ENCODE results near the gene NPHP4. TPM values are rescaled to one million over a fixed set of nuclear protein-coding genes. Genes with fewer than 3 reads are reported as not detected.

The NPHP4 gene
- polyA plus RNA-seq, 2 of the 4 experiments (the other 2 are of a cell fraction): 2.9 to 5.1 TPM

DNA sequence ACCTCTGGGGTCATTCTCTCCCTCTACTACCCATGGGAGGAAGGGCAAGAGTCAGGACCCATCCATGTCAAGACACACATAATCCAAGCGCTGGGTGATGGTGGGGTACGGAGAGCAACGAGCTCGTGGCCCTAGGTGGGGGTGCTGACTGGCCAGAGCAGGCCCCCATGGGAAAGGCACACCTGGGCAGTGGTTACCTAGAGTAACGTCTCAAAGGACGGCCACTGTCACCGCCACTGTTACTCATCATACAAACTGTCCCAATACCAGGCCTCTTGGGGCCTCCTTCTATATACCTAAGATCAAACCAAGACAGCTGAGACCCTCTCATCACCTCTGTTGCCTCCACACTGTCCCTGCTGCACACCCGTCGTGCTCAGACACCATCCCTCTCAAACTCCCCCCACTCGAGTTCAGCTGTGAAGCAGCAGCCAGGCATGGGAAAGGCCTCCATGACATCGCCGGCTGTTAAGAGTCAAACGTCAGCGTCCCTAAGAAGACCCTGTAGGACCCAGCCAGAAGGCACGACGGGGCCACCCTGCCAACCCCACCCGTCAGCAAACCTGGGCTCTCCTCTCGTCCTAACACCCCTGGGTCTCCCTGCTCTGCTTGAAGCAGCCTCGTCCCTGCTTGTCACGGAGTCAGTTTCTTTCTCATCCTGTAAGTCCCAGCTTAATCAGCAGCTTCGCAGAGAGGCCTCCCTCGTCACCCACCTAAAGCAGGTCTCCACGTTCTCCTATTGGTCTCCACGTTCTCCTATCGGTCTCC lies 15.3 kb downstream of the NPHP4 start:
- no peaks in the 10 kb centered on the region for H3K9me3 ChIP-seq
- ChIA-PET CTCF (interaction anchor here (1.3 to 3.1 kb wide), 2 partner anchors 293 to 467 kb away, joined by 3 to 22 read pairs; no protein-coding TSS in a partner anchor), POLR2A (no interaction called here)

DNA sequence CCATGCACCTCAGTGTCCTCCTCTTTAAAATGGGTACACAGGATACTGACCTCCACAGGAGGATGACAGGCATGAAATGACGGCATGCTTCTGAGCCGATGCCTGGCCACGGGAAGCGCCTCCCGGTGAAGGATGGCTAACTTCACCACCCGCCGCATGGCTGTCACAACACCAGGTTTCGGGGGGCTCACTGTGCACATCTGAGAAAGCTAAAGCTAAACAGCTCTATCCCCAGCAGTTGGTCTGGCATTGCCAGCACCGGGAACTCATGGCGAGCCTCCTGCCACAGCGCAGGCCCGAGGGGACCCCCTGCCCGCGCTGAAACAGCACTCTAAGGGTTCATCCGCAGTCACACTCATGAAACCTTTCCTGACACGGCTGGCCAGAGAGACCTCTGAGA lies 16.0 kb downstream of the NPHP4 start:
- no peak overlapping the region for H3K27ac ChIP-seq
- no peak for TF ChIP-seq EHF (CRISPR knock-in tag; IDR thresholded peaks at IDR 0.05)
- TF ChIP-seq, protein P1, sequence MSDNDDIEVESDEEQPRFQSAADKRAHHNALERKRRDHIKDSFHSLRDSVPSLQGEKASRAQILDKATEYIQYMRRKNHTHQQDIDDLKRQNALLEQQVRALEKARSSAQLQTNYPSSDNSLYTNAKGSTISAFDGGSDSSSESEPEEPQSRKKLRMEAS (IDR thresholded peaks at IDR 0.05): no peak
- TF ChIP-seq NR3C1 (IDR thresholded peaks at IDR 0.05): no peak
- TF ChIP-seq MAZ (IDR thresholded peaks at IDR 0.05; ENCODE audit: borderline replicate concordance, low read depth, low read length): no peak
- no peak for TF ChIP-seq HOXA7 (CRISPR knock-in tag; IDR thresholded peaks at IDR 0.05)
- no peak for TF ChIP-seq MYC (IDR thresholded peaks at IDR 0.05; ENCODE audit: borderline replicate concordance, low read length)
- no peak for TF ChIP-seq SMC3 (IDR thresholded peaks at IDR 0.05)
- no peak for TF ChIP-seq RNF2 (IDR thresholded peaks at IDR 0.05; ENCODE audit: borderline replicate concordance, low read depth)
- TF ChIP-seq HOXB13 (CRISPR knock-in tag; IDR thresholded peaks at IDR 0.05; ENCODE audit: low read depth): no peak
- TF ChIP-seq, protein P2, sequence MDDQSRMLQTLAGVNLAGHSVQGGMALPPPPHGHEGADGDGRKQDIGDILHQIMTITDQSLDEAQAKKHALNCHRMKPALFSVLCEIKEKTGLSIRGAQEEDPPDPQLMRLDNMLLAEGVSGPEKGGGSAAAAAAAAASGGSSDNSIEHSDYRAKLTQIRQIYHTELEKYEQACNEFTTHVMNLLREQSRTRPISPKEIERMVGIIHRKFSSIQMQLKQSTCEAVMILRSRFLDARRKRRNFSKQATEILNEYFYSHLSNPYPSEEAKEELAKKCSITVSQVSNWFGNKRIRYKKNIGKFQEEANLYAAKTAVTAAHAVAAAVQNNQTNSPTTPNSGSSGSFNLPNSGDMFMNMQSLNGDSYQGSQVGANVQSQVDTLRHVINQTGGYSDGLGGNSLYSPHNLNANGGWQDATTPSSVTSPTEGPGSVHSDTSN (IDR thresholded peaks at IDR 0.05): no peak
- no peak for TF ChIP-seq MAFK (IDR thresholded peaks at IDR 0.05; ENCODE audit: partially characterized antibody)
- no peak for TF ChIP-seq CHD4 (IDR thresholded peaks at IDR 0.05; ENCODE audit: borderline replicate concordance)
- no peak for TF ChIP-seq RFX5 (IDR thresholded peaks at IDR 0.05)
- no peak for TF ChIP-seq PHF8 (IDR thresholded peaks at IDR 0.05; ENCODE audit: borderline replicate concordance, low read depth)
- TF ChIP-seq, protein P3, sequence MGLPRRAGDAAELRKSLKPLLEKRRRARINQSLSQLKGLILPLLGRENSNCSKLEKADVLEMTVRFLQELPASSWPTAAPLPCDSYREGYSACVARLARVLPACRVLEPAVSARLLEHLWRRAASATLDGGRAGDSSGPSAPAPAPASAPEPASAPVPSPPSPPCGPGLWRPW (IDR thresholded peaks at IDR 0.05): no peak
- TF ChIP-seq HDAC2 (IDR thresholded peaks at IDR 0.05): no peak
- TF ChIP-seq, protein P4, sequence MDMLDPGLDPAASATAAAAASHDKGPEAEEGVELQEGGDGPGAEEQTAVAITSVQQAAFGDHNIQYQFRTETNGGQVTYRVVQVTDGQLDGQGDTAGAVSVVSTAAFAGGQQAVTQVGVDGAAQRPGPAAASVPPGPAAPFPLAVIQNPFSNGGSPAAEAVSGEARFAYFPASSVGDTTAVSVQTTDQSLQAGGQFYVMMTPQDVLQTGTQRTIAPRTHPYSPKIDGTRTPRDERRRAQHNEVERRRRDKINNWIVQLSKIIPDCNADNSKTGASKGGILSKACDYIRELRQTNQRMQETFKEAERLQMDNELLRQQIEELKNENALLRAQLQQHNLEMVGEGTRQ (IDR thresholded peaks at IDR 0.05): no peak
- no peak for FAIRE-seq
- no peak overlapping the region for H3K4me3 ChIP-seq
- H3K4me2 ChIP-seq: no peak overlapping the region
- ChIA-PET POLR2A (no interaction called here), CTCF (interaction anchor here (0.6 to 3.1 kb wide), 5 partner anchors 14 to 466 kb away, joined by 3 to 22 read pairs (median 3); no protein-coding TSS in a partner anchor)
- H3K4me1 ChIP-seq: peaks cover 6% of the 10 kb centered on the region; the same call in 2 of the 3 replicates
- no peak for ATAC-seq
- no peaks in the 10 kb centered on the region for H3K9me3 ChIP-seq
- no peak for DNase-seq (ENCODE audit: low read depth in 1 of 2, low spot score in 1 of 2)
- 97% methylated on average over 10 of the region's 16 CpGs for WGBS (ENCODE audit: missing lambda C conversion rate)

More for the DNA sequence above, 15.3 kb downstream of the NPHP4 start:
- DNase-seq (ENCODE audit: low read depth in 1 of 2, low spot score in 1 of 2) (no peak), ATAC-seq (no peak), FAIRE-seq (no peak)
- peaks cover 6% of the 10 kb centered on the region; the same call in 2 of the 3 replicates for H3K4me1 ChIP-seq
- H3K27ac ChIP-seq: no peak overlapping the region
- H3K4me2 ChIP-seq: no peak overlapping the region
- H3K4me3 ChIP-seq: no peak overlapping the region
- WGBS (ENCODE audit: missing lambda C conversion rate): 88% methylated on average over 23 of the region's 25 CpGs
- no peak for TF ChIP-seq RFX5 (IDR thresholded peaks at IDR 0.05)
- no peak for TF ChIP-seq HEYL (CRISPR knock-in tag; IDR thresholded peaks at IDR 0.05)
- TF ChIP-seq, protein P5, sequence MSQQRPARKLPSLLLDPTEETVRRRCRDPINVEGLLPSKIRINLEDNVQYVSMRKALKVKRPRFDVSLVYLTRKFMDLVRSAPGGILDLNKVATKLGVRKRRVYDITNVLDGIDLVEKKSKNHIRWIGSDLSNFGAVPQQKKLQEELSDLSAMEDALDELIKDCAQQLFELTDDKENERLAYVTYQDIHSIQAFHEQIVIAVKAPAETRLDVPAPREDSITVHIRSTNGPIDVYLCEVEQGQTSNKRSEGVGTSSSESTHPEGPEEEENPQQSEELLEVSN (IDR thresholded peaks at IDR 0.05; ENCODE audit: borderline replicate concordance, low read depth): no peak
- TF ChIP-seq ZNF302 (CRISPR knock-in tag; IDR thresholded peaks at IDR 0.05): no peak
- TF ChIP-seq, protein P2 (IDR thresholded peaks at IDR 0.05): no peak
- no peak for TF ChIP-seq POLR2A (IDR thresholded peaks at IDR 0.05; ENCODE audit: low read length)
